Spinal cord (tissue), 10 donors: ENCODE results near the gene FSTL3. TPM values are rescaled to one million over a fixed set of nuclear protein-coding genes. Genes with fewer than 3 reads are reported as not detected.
A peak's percentile ranks its signal among the peaks of the same experiment; 100 is the strongest.

Source experiments
- DNase-seq, 6 donors: peaks; one replicate each; pipeline versions ENCODE4 v3.0.0 to v3.0.0-alpha.2; 2013 to 2015; ENCODE audit warnings: low spot score in 6 of 6, low read depth in 4 of 6
- H3K27ac ChIP-seq: one replicate; pipeline ENCODE4 v1.5.1; 2013; ENCODE audit warnings: low read depth, low read length, control low read depth
- H3K27me3 ChIP-seq: one replicate; pipeline ENCODE4 v1.6.1; 2013; ENCODE audit warnings: low read length; ENCODE audit not compliant: control insufficient read depth, insufficient read depth
- H3K36me3 ChIP-seq: one replicate; pipeline ENCODE4 v1.6.1; 2013; ENCODE audit warnings: low read length; ENCODE audit not compliant: control insufficient read depth, insufficient read depth
- H3K4me1 ChIP-seq: one replicate; pipeline ENCODE4 v1.6.1; 2013; ENCODE audit warnings: low read length; ENCODE audit not compliant: control insufficient read depth, insufficient read depth
- H3K4me3 ChIP-seq: one replicate; pipeline ENCODE4 v1.5.1; 2013; ENCODE audit warnings: low read depth, low read length, control low read depth
- H3K9me3 ChIP-seq: one replicate; pipeline ENCODE4 v1.6.1; 2013; ENCODE audit warnings: low read length; ENCODE audit not compliant: control insufficient read depth, insufficient read depth
- WGBS: methylation state at CpG from one replicate; pipeline ENCODE4 v1.1.5; 2013; ENCODE audit warnings: missing lambda C conversion rate; ENCODE audit not compliant: insufficient coverage; 5-methylcytosine and 5-hydroxymethylcytosine counted together
- polyA plus RNA-seq, 2 donors: library from polyadenylated mRNA; unstranded; fragments of 120-200 nt; gene quantifications; one replicate each; pipeline ENCODE4 v1.2.1, GENCODE V29; 2013; ENCODE audit not compliant: insufficient read length in 2 of 2
- total RNA-seq, 2 donors: library from RNA; depleted of rRNA in 1 of 2; stranded (reverse); fragments of 120-200 nt in 1 of 2; fragments of >200 nt in 1 of 2; gene quantifications; one replicate each; pipeline versions ENCODE4 v1.2.3 to v1.2.4, GENCODE V29; 2013 to 2014
- donor health status: healthy.

Gene FSTL3
- total and polyA plus RNA-seq, 4 donors, result 11.3 to 32.1 (median 15.0) TPM

DNA sequence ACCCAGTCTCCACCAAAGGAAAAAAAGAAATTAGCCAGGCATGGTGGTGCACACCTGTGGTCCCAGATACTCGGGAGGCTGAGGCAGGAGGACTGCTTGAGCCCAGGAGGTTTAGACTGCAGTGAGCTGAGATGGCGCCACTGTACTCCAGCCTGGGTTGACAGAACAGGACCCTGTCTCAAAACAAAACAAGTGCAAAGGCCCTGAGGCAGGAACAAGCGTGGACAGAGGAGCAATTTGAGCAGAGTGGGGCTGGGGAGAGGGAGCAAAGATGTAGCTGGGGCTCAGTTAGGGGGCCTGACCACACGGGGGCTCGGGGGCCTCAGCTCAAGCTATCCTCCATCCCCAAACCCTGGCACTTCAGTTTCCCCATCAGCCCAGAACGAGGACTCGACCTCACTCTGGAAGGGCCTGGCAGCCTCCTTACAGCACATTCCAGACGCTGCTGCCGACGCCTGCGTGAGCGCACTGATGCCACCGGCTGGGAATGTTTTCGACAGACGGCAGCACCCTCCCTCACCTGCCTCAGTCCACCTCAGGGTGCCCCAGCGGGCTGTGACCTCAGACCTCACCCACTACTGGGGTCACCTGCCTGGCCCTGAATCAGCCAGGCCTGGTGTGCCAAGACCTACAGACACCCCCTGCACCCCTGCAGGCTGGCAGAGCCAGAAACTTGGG, 41.1 kb upstream of the FSTL3 start:
- H3K36me3 ChIP-seq, result peaks cover 25% of the 10 kb centered on the region
- H3K4me1 ChIP-seq, result peaks cover 37% of the 10 kb centered on the region
- H3K9me3 ChIP-seq, result no peaks in the 10 kb centered on the region
- no peak overlapping the region for H3K4me3 ChIP-seq
- no peak for DNase-seq
- 88% methylated on average over 15 of the region's 16 CpGs for WGBS
- no peaks in the 10 kb centered on the region for H3K27me3 ChIP-seq
- H3K27ac ChIP-seq, result no peak overlapping the region

DNA sequence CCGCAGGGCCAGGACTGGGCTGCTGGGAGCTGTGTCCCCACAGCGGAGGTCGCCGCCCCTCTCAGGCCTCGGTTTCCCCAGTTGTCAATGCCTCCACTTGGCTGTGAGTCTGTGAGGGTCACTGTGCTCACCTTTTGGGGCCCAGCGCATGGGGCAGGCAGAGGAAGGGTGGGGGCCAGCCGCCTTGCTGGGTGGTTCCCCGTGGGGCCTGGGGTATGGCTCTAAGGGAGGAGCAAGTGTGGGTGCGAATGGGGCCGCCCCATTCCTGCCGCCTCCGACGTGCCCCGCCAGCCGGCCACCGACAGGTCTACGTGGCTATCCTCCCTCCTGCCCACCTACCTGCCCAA, 37.3 kb upstream of the FSTL3 start:
- Histone ChIP-seq H3K27me3 (no peaks in the 10 kb centered on the region), H3K4me1 (peaks cover 26% of the 10 kb centered on the region), H3K9me3 (no peaks in the 10 kb centered on the region), H3K27ac (no peak overlapping the region), H3K36me3 (peaks cover 33% of the 10 kb centered on the region), H3K4me3 (peak overlapping the region; percentile 46)
- 77% methylated on average over 16 of the region's 17 CpGs for WGBS
- no peak for DNase-seq

DNA sequence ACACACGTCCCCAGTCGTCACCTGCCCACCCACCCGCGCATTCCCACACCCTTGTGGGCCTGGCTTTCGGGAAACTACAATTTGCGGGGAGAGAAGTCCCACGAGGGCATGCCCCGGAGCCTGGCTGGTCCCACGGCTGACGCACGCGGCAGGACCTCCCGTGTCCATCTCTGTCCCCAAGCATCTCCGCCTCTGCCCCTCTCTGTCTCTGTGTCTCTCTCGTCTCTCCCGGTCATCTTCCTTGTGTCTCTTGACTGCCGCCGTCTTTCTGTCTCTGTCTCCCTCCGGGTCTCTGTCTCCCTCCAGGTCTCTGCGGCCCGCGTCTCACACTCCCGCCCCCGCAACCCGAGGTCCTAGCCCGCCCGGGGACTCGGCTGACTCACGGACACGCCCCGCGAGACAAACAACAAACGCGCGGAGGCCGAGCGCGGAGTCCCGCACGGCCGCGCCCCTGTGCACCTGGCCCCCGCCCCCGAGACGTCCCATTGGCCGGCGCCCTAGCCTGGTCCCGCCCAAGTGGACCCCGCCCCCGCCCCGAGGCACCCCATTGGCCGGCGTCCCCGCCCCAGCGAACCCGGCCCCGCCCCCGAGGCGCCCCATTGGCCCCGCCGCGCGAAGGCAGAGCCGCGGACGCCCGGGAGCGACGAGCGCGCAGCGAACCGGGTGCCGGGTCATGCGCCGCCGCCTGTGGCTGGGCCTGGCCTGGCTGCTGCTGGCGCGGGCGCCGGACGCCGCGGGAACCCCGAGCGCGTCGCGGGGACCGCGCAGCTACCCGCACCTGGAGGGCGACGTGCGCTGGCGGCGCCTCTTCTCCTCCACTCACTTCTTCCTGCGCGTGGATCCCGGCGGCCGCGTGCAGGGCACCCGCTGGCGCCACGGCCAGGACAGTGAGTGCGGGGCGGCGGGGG, 36.7 kb upstream of the FSTL3 start, which contains the start of gene FGF22:
Gene FGF22 (plus strand): TSS at position 627 of the 908 bp plus-strand sequence. CDS start 47 bp downstream, at position 674.
- Histone ChIP-seq H3K9me3 (no peaks in the 10 kb centered on the region), H3K36me3 (peaks cover 39% of the 10 kb centered on the region), H3K4me3 (peak within 1 kb of the TSS; percentile 46), H3K27me3 (no peaks in the 10 kb centered on the region), H3K27ac (no peak within 1 kb of the TSS), H3K4me1 (peaks cover 20% of the 10 kb centered on the region)
- WGBS, result 5% methylated on average over 109 of the region's 109 CpGs
- DNase-seq, result peak; percentile 33 to 96 (median 80)

DNA sequence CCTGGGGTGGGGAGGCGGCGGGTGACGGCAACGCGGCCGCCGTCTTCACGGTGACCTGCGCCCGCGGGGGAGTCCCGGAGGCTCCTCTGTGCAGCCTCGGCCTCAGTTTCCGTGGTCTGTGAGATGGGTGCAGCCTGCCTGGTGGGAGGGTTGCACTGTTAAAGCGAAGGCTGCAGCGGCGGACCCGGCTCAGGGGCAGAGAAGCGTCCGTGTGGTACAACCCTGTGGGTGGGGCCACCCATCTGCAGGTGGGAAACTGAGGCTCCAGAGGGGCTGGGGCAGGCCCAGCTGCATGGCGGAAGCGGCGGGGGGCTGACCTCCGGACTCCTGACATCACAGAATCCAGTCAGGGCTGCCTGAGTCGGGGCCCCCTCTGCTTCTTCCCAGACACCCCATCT, 36.0 kb upstream of the FSTL3 start:
- H3K4me3 ChIP-seq, result no peak overlapping the region
- H3K27me3 ChIP-seq, result no peaks in the 10 kb centered on the region
- H3K4me1 ChIP-seq, result peaks cover 16% of the 10 kb centered on the region
- peaks cover 45% of the 10 kb centered on the region for H3K36me3 ChIP-seq
- WGBS, result 44% methylated on average over 25 of the region's 25 CpGs
- H3K27ac ChIP-seq, result no peak overlapping the region
- no peak for DNase-seq
- H3K9me3 ChIP-seq, result no peaks in the 10 kb centered on the region

DNA sequence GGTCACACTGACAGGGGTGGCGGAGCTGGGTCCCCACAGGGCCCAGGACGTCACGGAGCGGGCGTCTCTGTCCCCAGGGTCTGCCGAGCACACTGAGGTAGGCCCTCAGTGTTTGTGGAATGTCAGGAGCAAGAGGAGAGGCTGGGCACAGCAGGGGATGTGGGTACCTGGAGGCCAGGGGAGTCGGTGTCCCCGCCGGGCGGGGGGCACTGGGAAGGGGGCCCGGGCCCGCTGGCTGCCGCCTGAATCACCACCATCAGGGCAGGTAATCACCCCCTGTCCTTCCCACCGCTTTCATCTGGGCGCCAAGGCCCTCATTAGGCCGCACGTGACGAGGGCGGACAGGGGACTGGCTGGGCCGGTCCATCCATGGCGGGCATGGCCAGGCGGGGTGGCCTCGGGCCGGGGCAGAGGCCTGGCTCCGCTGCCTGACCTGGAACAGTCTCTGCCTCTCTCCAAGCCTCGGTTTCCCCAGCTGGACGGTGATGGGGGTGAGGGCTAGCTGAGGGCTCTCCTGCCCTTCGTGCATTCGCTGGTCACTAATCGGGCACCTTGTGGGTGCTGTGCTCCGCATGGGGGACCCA, 35.5 kb upstream of the FSTL3 start:
- Histone ChIP-seq H3K27ac (no peak overlapping the region), H3K36me3 (peaks cover 46% of the 10 kb centered on the region), H3K27me3 (no peaks in the 10 kb centered on the region), H3K4me3 (no peak overlapping the region), H3K9me3 (no peaks in the 10 kb centered on the region), H3K4me1 (peaks cover 16% of the 10 kb centered on the region)
- WGBS, result 84% methylated on average over 24 of the region's 31 CpGs
- no peak for DNase-seq

DNA sequence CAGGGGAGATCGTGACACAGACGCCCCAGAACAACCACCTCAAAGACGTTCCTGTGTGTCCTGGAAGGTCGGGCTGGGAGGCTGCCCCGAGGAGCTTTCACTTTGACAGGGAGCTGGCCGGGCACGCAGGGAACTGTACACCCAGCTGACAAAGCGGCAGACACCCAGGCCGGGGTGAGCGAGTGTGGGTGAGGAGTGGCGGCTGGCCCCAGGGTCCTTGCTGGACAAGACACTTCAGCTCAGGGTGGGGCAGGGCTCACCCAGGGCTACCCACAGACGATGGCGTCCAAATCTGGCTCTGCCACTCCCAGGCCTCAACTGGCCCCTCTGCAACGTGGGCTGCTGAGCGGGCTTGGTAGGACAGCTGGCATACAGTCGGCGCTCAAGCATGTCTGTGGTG, 34.5 kb upstream of the FSTL3 start:
- Histone ChIP-seq H3K27ac (no peak overlapping the region), H3K4me3 (no peak overlapping the region), H3K27me3 (no peaks in the 10 kb centered on the region), H3K36me3 (peaks cover 56% of the 10 kb centered on the region), H3K9me3 (no peaks in the 10 kb centered on the region), H3K4me1 (peaks cover 16% of the 10 kb centered on the region)
- DNase-seq, result no peak
- WGBS, result 88% methylated on average over 15 of the region's 17 CpGs

DNA sequence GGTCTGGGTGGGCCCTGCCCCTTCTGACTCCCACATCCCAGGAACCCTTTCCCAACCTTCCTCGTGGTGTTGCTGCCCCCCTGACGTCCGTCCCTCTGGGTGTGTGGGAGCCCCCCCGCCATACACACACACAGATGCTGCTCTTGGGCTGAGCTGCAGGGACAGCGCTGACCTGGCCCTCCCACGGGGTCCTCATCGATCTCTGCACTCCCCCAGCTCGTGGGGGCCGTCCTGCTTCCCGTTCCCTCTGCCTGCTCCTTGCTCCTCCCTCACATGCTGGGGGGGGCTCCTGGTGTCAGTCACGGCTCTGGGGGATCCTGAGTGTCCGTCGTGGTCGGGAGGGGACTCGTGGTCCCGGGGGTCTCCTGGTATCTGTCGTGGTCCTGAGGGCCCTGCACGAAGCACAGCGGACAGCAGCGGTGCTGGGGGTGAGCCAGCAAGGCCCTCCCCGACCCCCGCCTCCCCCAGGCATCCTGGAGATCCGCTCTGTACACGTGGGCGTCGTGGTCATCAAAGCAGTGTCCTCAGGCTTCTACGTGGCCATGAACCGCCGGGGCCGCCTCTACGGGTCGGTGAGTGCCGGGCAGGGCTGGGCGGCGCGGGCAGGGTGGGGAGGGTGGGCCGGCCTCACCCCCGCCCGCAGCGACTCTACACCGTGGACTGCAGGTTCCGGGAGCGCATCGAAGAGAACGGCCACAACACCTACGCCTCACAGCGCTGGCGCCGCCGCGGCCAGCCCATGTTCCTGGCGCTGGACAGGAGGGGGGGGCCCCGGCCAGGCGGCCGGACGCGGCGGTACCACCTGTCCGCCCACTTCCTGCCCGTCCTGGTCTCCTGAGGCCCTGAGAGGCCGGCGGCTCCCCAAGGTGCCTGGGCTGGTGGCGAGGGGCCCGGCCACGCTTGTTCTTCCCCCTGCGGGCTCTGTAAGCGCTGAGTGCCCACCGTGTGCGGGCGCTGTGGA, 33.1 kb upstream of the FSTL3 start:
- no peaks in the 10 kb centered on the region for H3K9me3 ChIP-seq
- no peaks in the 10 kb centered on the region for H3K27me3 ChIP-seq
- DNase-seq, result no peak
- WGBS, result 84% methylated on average over 62 of the region's 70 CpGs
- H3K4me1 ChIP-seq, result peaks cover 16% of the 10 kb centered on the region
- no peak overlapping the region for H3K4me3 ChIP-seq
- no peak overlapping the region for H3K27ac ChIP-seq
- H3K36me3 ChIP-seq, result peaks cover 69% of the 10 kb centered on the region

DNA sequence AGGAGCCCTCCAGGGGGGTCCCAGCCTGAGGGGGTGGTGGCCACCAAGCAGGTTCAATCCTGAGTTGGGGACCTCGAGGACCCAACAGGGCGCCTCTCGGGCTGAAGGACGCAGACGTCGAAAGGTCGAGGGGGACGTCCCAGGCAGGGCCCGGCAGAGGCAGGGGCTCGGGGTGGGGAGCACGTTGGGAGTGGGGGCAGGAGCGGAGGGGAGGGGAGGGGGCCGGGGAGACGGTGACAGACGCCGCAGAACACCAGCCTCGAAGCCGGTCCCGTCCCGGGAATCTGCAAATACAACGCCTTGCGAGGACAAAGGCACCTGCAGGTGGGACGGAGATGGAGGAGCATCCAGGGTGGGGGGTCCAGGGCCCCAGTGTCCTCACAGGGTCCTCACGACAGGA, 32.5 kb upstream of the FSTL3 start:
- no peaks in the 10 kb centered on the region for H3K9me3 ChIP-seq
- no peaks in the 10 kb centered on the region for H3K27me3 ChIP-seq
- H3K4me3 ChIP-seq, result no peak overlapping the region
- WGBS, result 79% methylated on average over 22 of the region's 24 CpGs
- DNase-seq, result no peak
- peaks cover 13% of the 10 kb centered on the region for H3K4me1 ChIP-seq
- H3K27ac ChIP-seq, result no peak overlapping the region
- peaks cover 76% of the 10 kb centered on the region for H3K36me3 ChIP-seq

DNA sequence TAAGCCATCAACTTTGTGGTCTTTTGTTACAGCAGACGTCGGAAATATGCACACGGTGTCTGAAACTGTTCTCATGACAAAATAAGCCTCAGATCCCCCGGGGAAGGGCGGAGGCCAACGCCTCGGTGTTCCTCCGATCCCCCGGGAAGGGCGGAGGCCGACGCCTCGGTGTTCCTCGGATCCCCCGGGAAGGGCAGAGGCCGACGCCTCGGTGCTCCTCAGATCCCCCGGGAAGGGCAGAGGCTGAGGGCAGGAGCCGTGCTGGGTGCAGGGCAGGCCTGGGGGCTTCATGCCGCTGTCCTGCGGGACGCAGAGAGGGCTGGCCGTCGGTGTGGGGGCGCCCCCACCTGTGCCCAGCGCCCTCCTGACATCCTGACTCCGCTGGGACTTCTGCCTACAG, 31.8 kb upstream of the FSTL3 start:
- Histone ChIP-seq H3K27me3 (no peaks in the 10 kb centered on the region), H3K27ac (no peak overlapping the region), H3K4me1 (peaks cover 7% of the 10 kb centered on the region), H3K9me3 (no peaks in the 10 kb centered on the region), H3K36me3 (peaks cover 82% of the 10 kb centered on the region), H3K4me3 (no peak overlapping the region)
- DNase-seq, result no peak
- WGBS, result 82% methylated on average over 27 of the region's 28 CpGs
